B cell (primary cell): Measurements from ENCODE around the gene SAMSN1. TPM values are rescaled to one million over a fixed set of nuclear protein-coding genes. Genes with fewer than 3 reads are reported as not detected.

Experiments
- ATAC-seq: fragments of 200-7000 bp; cut with Tn5 transposase; one replicate; pipeline ENCODE4 v1.10.0; 2021; ENCODE audit warnings: low read depth, mild to moderate bottlenecking, moderate number of reproducible peaks, moderate library complexity
- CTCF ChIA-PET: fragments of 350-600 bp; sonication (Branson Sonifier 250); formaldehyde crosslinking; loops from one replicate; lab custom pipeline; 2021; ENCODE audit warnings: antibody characterized with exemption, inconsistent platforms; lab: Charles Lee
- POLR2A ChIA-PET: fragments of 350-600 bp; sonication (Branson Sonifier 250); formaldehyde crosslinking; loops from one replicate; lab custom pipeline; 2021; ENCODE audit warnings: antibody characterized with exemption; lab: Charles Lee
- DNase-seq: peaks from one replicate; pipeline ENCODE4 v3.0.0; 2013
- H2AFZ ChIP-seq: 2 replicates; pipeline ENCODE4 v1.6.1; 2012; ENCODE audit warnings: mild to moderate bottlenecking, low read depth, low read length; ENCODE audit not compliant: insufficient read depth, poor library complexity, severe bottlenecking
- H3K27ac ChIP-seq, 2 donors: 1 replicate in 1 of 2; 2 replicates in 1 of 2; pipeline ENCODE4 v1.5.1; 2012 to 2013; ENCODE audit warnings: low read length in 2 of 2, mild to moderate bottlenecking in 2 of 2, moderate library complexity in 1 of 2
- H3K27me3 ChIP-seq, 4 experiments: fragments of 200-600 bp in 1 of 4; sonication (generic) in 1 of 4; replicated peaks in 1 of 4; 1 replicate in 2 of 4; 2 replicates in 2 of 4; pipeline versions ENCODE4 v1.6.1 to v1.7.0; 2013 to 2016; ENCODE audit warnings: low read length in 3 of 4, mild to moderate bottlenecking in 2 of 4, mixed read lengths in 1 of 4, moderate library complexity in 1 of 4; ENCODE audit not compliant: insufficient read depth in 4 of 4, control insufficient read depth in 3 of 4; ENCODE audit errors: control extremely low read depth in 1 of 4
- H3K36me3 ChIP-seq, 2 experiments: replicated peaks in 1 of 2; 1 replicate in 1 of 2; 2 replicates in 1 of 2; pipeline versions ENCODE4 v1.6.1 to v1.7.1; 2013; ENCODE audit warnings: low read length in 1 of 2; ENCODE audit not compliant: insufficient read depth in 2 of 2, control insufficient read depth in 1 of 2; ENCODE audit errors: control extremely low read depth in 1 of 2, extremely low read depth in 1 of 2
- H3K4me1 ChIP-seq, 2 donors: fragments of 200-600 bp in 1 of 2; sonication (generic) in 1 of 2; 1 replicate in 1 of 2; 2 replicates in 1 of 2; pipeline versions ENCODE4 v1.5.1 to v1.6.1; 2013 to 2017; ENCODE audit warnings: low read length in 2 of 2; ENCODE audit not compliant: control insufficient read depth in 2 of 2, insufficient read depth in 2 of 2
- H3K4me2 ChIP-seq: replicated peaks from 2 replicates; pipeline ENCODE3; 2012; ENCODE audit warnings: mild to moderate bottlenecking, low read depth, low read length; ENCODE audit not compliant: poor library complexity, severe bottlenecking
- H3K4me3 ChIP-seq, 5 experiments: fragments of 200-600 bp in 1 of 5; sonication (generic) in 1 of 5; 1 replicate in 3 of 5; 2 replicates in 2 of 5; pipeline versions ENCODE4 v1.5.1 to v1.7.0; 2011 to 2016; ENCODE audit warnings: low read length in 4 of 5, mild to moderate bottlenecking in 4 of 5, low read depth in 2 of 5, control low read depth in 1 of 5, moderate library complexity in 1 of 5; ENCODE audit not compliant: insufficient read depth in 1 of 5; ENCODE audit errors: control extremely low read depth in 1 of 5, extremely low read depth in 1 of 5
- H3K79me2 ChIP-seq: fragments of 200-600 bp; sonication (generic); one replicate; pipeline ENCODE4 v1.6.0; 2016; ENCODE audit warnings: low read length; ENCODE audit not compliant: control insufficient read depth, insufficient read depth
- H3K9ac ChIP-seq: fragments of 200-600 bp; sonication (generic); 2 replicates; pipeline ENCODE4 v1.6.1; 2017; ENCODE audit warnings: mild to moderate bottlenecking, low read length, moderate library complexity
- H3K9me3 ChIP-seq, 3 donors: one replicate each; pipeline versions ENCODE4 v1.6.1 to v1.7.1; 2013; ENCODE audit warnings: low read length in 2 of 3; ENCODE audit not compliant: control insufficient read depth in 2 of 3, insufficient read depth in 1 of 3; ENCODE audit errors: control extremely low read depth in 1 of 3
- H4K20me1 ChIP-seq: 2 replicates; pipeline ENCODE4 v1.6.0; 2012; ENCODE audit warnings: mild to moderate bottlenecking, low read length; ENCODE audit not compliant: insufficient read depth, control insufficient read depth, poor library complexity, severe bottlenecking
- H3K27ac Mint-ChIP-seq: one replicate; pipeline ENCODE4 v1.8.0; 2021; ENCODE audit warnings: mixed read lengths
- H3K27me3 Mint-ChIP-seq: one replicate; pipeline ENCODE4 v1.8.0; 2021; ENCODE audit warnings: mixed read lengths
- H3K4me1 Mint-ChIP-seq: one replicate; pipeline ENCODE4 v1.8.0; 2021; ENCODE audit warnings: mixed read lengths
- H3K4me3 Mint-ChIP-seq: one replicate; pipeline ENCODE4 v1.8.0; 2021; ENCODE audit warnings: mixed read lengths
- H3K9me3 Mint-ChIP-seq: one replicate; pipeline ENCODE4 v1.8.0; 2022; ENCODE audit warnings: mixed read lengths; ENCODE audit not compliant: insufficient read depth
- EZH2 ChIP-seq: IDR thresholded peaks from 2 replicates; pipeline ENCODE4 v1.6.1; 2012; ENCODE audit warnings: borderline replicate concordance, low read depth, mild to moderate bottlenecking, moderate library complexity, low read length; ENCODE audit not compliant: insufficient read depth, poor library complexity, severe bottlenecking
- WGBS: methylation state at CpG from one replicate; pipeline ENCODE4 v1.1.5; 2013; ENCODE audit warnings: missing lambda C conversion rate; ENCODE audit not compliant: insufficient coverage; 5-methylcytosine and 5-hydroxymethylcytosine counted together
- intact Hi-C: fragments of 100-400 bp; cut with micrococcal nuclease; formaldehyde crosslinking; loops from one replicate; pipeline ENCODE4 v1.10.0; 2022
- polyA plus RNA-seq: library from polyadenylated mRNA; depleted of rRNA; stranded (reverse); fragments of >200 nt; gene quantifications from 2 replicates; pipeline ENCODE4 v1.2.3, GENCODE V29; 2012
- total RNA-seq, 2 donors: library from RNA; stranded (reverse); fragments of 120-200 nt in 1 of 2; gene quantifications; 1 replicate in 1 of 2; 2 replicates in 1 of 2; pipeline versions ENCODE4 v1.2.3 to v1.2.4, GENCODE V29; 2013 to 2022
- TF ChIP-seq, protein P1 (sequence below): fragments of 200-600 bp; IDR thresholded peaks from one replicate; pipeline ENCODE4 v1.8.0; 2022; ENCODE audit warnings: antibody characterized with exemption, mild to moderate bottlenecking

Gene SAMSN1
- total and polyA plus RNA-seq, 2 donors (not counting 1 experiment from before 2014, with no cell fraction given) = 8.7 to 53.1 TPM

DNA sequence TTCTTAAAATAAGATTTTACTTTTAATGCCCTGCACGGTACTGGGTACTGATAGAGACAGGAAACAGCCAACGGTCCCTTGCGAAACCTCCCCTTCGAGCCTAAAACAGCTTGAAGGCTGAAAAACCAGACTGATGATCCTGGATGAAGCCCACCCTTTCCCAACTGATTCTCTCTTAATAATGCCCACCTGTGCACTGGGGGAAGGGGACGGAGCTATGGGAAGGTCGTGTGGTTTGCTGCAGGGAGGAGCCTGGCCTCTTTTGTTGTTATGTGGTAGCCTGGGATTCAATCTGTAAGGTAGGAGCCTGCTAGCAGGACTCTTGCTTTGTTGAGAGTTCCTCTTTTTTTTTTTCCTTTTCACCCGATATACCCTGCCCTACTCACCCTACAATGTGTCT lies 25.6 kb downstream of the SAMSN1 start:
- Histone ChIP-seq H3K9me3 (peaks cover 0 to 4% (median 2%) of the 10 kb centered on the region in 3 donors), H2AFZ (peak overlapping the region; percentile 85), H3K4me2 (peak overlapping the region; percentile 79), H3K36me3 (peaks cover 1 to 7% of the 10 kb centered on the region in 2 experiments), H3K27ac (peak overlapping the region; percentile 21 to 73), H3K4me1 (peaks cover 19 to 20% of the 10 kb centered on the region in 2 donors), H3K9ac (peak overlapping the region; percentile 64), H3K4me3 (peak overlapping the region; percentile 25 to 68 (median 52)), H3K79me2 (peaks cover 40% of the 10 kb centered on the region), H4K20me1 (no peaks in the 10 kb centered on the region), H3K27me3 (no peaks in the 10 kb centered on the region)
- ChIA-PET POLR2A (interaction anchor here (1.2 kb wide), 1 partner anchor 12 kb away, joined by 3 read pairs; no protein-coding TSS in a partner anchor), CTCF (interaction anchor here (0.9 to 2.1 kb wide), 3 partner anchors 19 to 217 kb away, joined by 3 to 10 read pairs (median 5); no protein-coding TSS in a partner anchor)
- intact Hi-C loops = loop anchor here (1.0 to 5.0 kb wide), 7 partner anchors 11 to 242 kb away; partner anchors contain the start of gene HSPA13
- peak; percentile 78 for ATAC-seq
- H3K4me1 Mint-ChIP-seq = peaks cover 42% of the 10 kb centered on the region
- peak overlapping the region; percentile 95 for H3K27ac Mint-ChIP-seq
- peak overlapping the region; percentile 93 for H3K4me3 Mint-ChIP-seq
- H3K27me3 Mint-ChIP-seq = no peaks in the 10 kb centered on the region
- H3K9me3 Mint-ChIP-seq = no peaks in the 10 kb centered on the region
- peak; percentile 64 for DNase-seq
- TF ChIP-seq EZH2 = no peak
- TF ChIP-seq, protein P1, sequence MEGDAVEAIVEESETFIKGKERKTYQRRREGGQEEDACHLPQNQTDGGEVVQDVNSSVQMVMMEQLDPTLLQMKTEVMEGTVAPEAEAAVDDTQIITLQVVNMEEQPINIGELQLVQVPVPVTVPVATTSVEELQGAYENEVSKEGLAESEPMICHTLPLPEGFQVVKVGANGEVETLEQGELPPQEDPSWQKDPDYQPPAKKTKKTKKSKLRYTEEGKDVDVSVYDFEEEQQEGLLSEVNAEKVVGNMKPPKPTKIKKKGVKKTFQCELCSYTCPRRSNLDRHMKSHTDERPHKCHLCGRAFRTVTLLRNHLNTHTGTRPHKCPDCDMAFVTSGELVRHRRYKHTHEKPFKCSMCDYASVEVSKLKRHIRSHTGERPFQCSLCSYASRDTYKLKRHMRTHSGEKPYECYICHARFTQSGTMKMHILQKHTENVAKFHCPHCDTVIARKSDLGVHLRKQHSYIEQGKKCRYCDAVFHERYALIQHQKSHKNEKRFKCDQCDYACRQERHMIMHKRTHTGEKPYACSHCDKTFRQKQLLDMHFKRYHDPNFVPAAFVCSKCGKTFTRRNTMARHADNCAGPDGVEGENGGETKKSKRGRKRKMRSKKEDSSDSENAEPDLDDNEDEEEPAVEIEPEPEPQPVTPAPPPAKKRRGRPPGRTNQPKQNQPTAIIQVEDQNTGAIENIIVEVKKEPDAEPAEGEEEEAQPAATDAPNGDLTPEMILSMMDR = no peak
- 0% methylated on average over 4 of the region's 7 CpGs for WGBS

DNA sequence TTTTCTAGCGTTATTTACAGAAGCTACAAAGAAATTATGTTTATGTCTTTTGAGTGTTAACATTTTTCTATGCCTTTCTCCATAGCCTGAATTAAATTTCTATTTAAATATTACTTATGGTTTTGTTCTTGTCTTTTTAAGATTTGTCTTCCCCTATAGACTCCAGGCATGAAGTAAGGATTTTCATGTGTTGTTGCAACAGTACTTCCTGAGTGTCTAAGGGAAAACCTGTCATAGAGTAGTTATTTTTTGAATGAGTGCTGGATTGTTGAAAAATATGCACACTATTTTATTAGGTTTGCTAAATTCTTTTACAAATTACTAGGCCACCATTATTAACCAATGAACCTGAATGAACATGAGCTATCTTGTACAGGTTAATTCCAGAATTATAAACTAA lies 27.1 kb downstream of the SAMSN1 start:
- Histone ChIP-seq H3K9me3 (peaks cover 0 to 4% (median 2%) of the 10 kb centered on the region in 3 donors), H3K36me3 (peaks cover 1 to 11% of the 10 kb centered on the region in 2 experiments), H3K27me3 (no peaks in the 10 kb centered on the region), H3K27ac (no peak overlapping the region), H3K9ac (no peak overlapping the region), H3K4me1 (peaks cover 19 to 20% of the 10 kb centered on the region in 2 donors), H3K4me3 (no peak overlapping the region), H3K4me2 (no peak overlapping the region), H2AFZ (no peak overlapping the region), H4K20me1 (no peaks in the 10 kb centered on the region), H3K79me2 (peaks cover 27% of the 10 kb centered on the region)
- Mint-ChIP-seq H3K9me3 (no peaks in the 10 kb centered on the region), H3K4me1 (peaks cover 36% of the 10 kb centered on the region), H3K27ac (no peak overlapping the region), H3K4me3 (no peak overlapping the region), H3K27me3 (no peaks in the 10 kb centered on the region)
- WGBS = no CpG with 5 or more reads among the region's 1 CpG
- no peak for TF ChIP-seq EZH2
- TF ChIP-seq, protein P1 = no peak
- CTCF ChIA-PET = interaction anchor here (2.1 kb wide), 1 partner anchor 219 kb away, joined by 10 read pairs; no protein-coding TSS in a partner anchor
- intact Hi-C loops = no loop called here
- ATAC-seq (no peak), DNase-seq (no peak)
- POLR2A ChIA-PET = no interaction called here
